ENCODE measurements around the gene MYBPC1. TPM values are rescaled to one million over a fixed set of nuclear protein-coding genes. Genes with fewer than 3 reads are reported as not detected.

Gene MYBPC1
- total and polyA plus RNA-seq, 9 of the 15 experiments (the other 6 are each of a cell fraction or from before 2014, with no cell fraction given) = not detected

GRCh38 chr12:101647711-101648110 is 52.9 kb downstream of the MYBPC1 start (continued):
- TF ChIP-seq ELK1 (CRISPR knock-in tag; IDR thresholded peaks at IDR 0.05) = no peak
- no peak for TF ChIP-seq EP300 (IDR thresholded peaks at IDR 0.05; ENCODE audit: low read length)
- no peak for TF ChIP-seq MEF2A (IDR thresholded peaks at IDR 0.05; ENCODE audit: control insufficient read depth, low read depth, low read length)

GRCh38 chr12:101648195-101648594 is 53.4 kb downstream of the MYBPC1 start:
- no peak for FAIRE-seq
- TF ChIP-seq ZNF354B (CRISPR knock-in tag; IDR thresholded peaks at IDR 0.05) (no peak), VEZF1 (CRISPR knock-in tag; IDR thresholded peaks at IDR 0.05) (no peak)

More at GRCh38 chr12:101648195-101648594, 53.4 kb downstream of the MYBPC1 start:
- POLR2A ChIA-PET = no interaction called here
- Histone ChIP-seq H3K4me3 (no peak overlapping the region), H4K20me1 (replicated peaks; ENCODE audit: control insufficient read depth, insufficient read depth, low read length) (no peaks in the 10 kb centered on the region), H3K27me3 (ENCODE audit: control insufficient read depth in 2 of 2, insufficient read depth in 2 of 2, low read length in 2 of 2) (no peaks in the 10 kb centered on the region; a peak in 4 of 5 replicates), H2AFZ (ENCODE audit: low read depth, low read length) (no peak overlapping the region), H3K79me2 (ENCODE audit: control insufficient read depth, insufficient read depth, low read length) (no peaks in the 10 kb centered on the region), H3K4me2 (ENCODE audit: insufficient read depth, low read length) (no peak overlapping the region), H3K36me3 (ENCODE audit: control insufficient read depth, insufficient read depth, low read length) (no peaks in the 10 kb centered on the region), H3K4me1 (replicated peaks in 1 of 2; ENCODE audit: control insufficient read depth in 2 of 2, insufficient read depth in 2 of 2, low read length in 2 of 2) (no peaks in the 10 kb centered on the region), H3K9me3 (replicated peaks; ENCODE audit: control insufficient read depth, insufficient read depth, low read depth, low read length) (no peaks in the 10 kb centered on the region), H3K9me1 (ENCODE audit: control insufficient read depth, insufficient read depth, low read length) (no peaks in the 10 kb centered on the region), H3K9ac (ENCODE audit: insufficient read depth in 1 of 2, low read depth in 2 of 2, low read length in 2 of 2) (no peak overlapping the region), H3K27ac (ENCODE audit: extremely low read depth, low read depth, low read length) (no peak overlapping the region)
- ATAC-seq = no peak
- WGBS (ENCODE audit: insufficient coverage, low coverage, missing lambda C conversion rate) = 0% methylated on average over 2 of the region's 2 CpGs
- no TSS peak for BruUV-seq (replicated peaks)
- DNase-seq (ENCODE audit: extremely low read depth in 1 of 4, low spot score in 3 of 4) = no peak
- intact Hi-C loops (cut with micrococcal nuclease) = no loop called here
- in situ Hi-C loops (cut with MboI) = no loop called here
- CTCF ChIA-PET (ENCODE audit: low intra/inter-chr PET ratio) = no interaction called here

All from K562 (cell line).